HepG2 (cell line): Measurements from ENCODE around the gene SLC22A23. TPM values are rescaled to one million over a fixed set of nuclear protein-coding genes. Genes with fewer than 3 reads are reported as not detected.

Source experiments
- CCAR2 ChIP-seq: fragments of 200-400 bp; formaldehyde crosslinking; optimal IDR thresholded peaks from 2 replicates; pipeline ENCODE3; 2018; ENCODE audit warnings: low read depth, mild to moderate bottlenecking, low read length, moderate library complexity
- CERS6 ChIP-seq: sonication (generic); formaldehyde crosslinking; IDR thresholded peaks from 2 replicates; pipeline ENCODE4 v1.5.0; 2020; ENCODE audit warnings: missing genetic modification reagents
- DRAP1 ChIP-seq: IDR thresholded peaks from 2 replicates; pipeline ENCODE4 v1.6.1; 2016; ENCODE audit warnings: missing genetic modification reagents, missing compliant biosample characterization
- ERF ChIP-seq: IDR thresholded peaks from 2 replicates; pipeline ENCODE4 v1.6.1; 2018; ENCODE audit warnings: missing biosample characterization, missing genetic modification reagents
- HDAC2 ChIP-seq: sonication (generic); formaldehyde crosslinking; IDR thresholded peaks from 2 replicates; pipeline ENCODE4 v1.4.0; 2020; ENCODE audit warnings: missing genetic modification reagents
- HDAC6 ChIP-seq: fragments of 200-600 bp; sonication (generic); IDR thresholded peaks from 2 replicates; pipeline ENCODE4 v1.7.0; 2017; ENCODE audit warnings: mild to moderate bottlenecking, antibody characterized with exemption, low read length, low read depth
- HNRNPK ChIP-seq: fragments of 200-400 bp; formaldehyde crosslinking; IDR thresholded peaks from 2 replicates; pipeline ENCODE4 v1.6.1; 2018; ENCODE audit warnings: low read length, low read depth, moderate library complexity, mild to moderate bottlenecking; ENCODE audit not compliant: poor library complexity, severe bottlenecking
- MTA3 ChIP-seq: sonication (generic); formaldehyde crosslinking; IDR thresholded peaks from 2 replicates; pipeline ENCODE4 v1.4.0; 2020; ENCODE audit warnings: missing genetic modification reagents
- MZF1 ChIP-seq: sonication (generic); formaldehyde crosslinking; IDR thresholded peaks from 2 replicates; pipeline ENCODE4 v1.8.1; 2023; ENCODE audit warnings: mild to moderate bottlenecking, missing genetic modification reagents, borderline replicate concordance
- NFIC ChIP-seq: IDR thresholded peaks from 2 replicates; pipeline ENCODE4 v1.6.1; 2012; ENCODE audit warnings: mild to moderate bottlenecking, low read length, inconsistent platforms
- PAX8 ChIP-seq: sonication (generic); formaldehyde crosslinking; IDR thresholded peaks from 2 replicates; pipeline ENCODE4 v1.8.0; 2022; ENCODE audit warnings: mild to moderate bottlenecking, missing genetic modification reagents, borderline replicate concordance
- SNAI1 ChIP-seq: sonication (generic); formaldehyde crosslinking; IDR thresholded peaks from 2 replicates; pipeline ENCODE4 v1.5.0; 2020; ENCODE audit warnings: mild to moderate bottlenecking, missing genetic modification reagents, borderline replicate concordance
- SOX5 ChIP-seq: IDR thresholded peaks from 2 replicates; pipeline ENCODE4 v1.6.1; 2016; ENCODE audit warnings: borderline replicate concordance
- SP4 ChIP-seq: sonication (generic); formaldehyde crosslinking; IDR thresholded peaks from 2 replicates; pipeline ENCODE4 v1.8.1; 2023; ENCODE audit warnings: mild to moderate bottlenecking, missing genetic modification reagents
- SRSF1 ChIP-seq: fragments of 200-400 bp; formaldehyde crosslinking; optimal IDR thresholded peaks from 2 replicates; pipeline ENCODE3; 2017; ENCODE audit warnings: mild to moderate bottlenecking, low read depth, low read length, moderate library complexity
- TBX3 ChIP-seq: fragments of 450-650 bp; IDR thresholded peaks from 2 replicates; pipeline ENCODE4 v1.6.1; 2017; ENCODE audit warnings: antibody characterized with exemption, mild to moderate bottlenecking, inconsistent platforms, borderline replicate concordance
- ZGPAT ChIP-seq: IDR thresholded peaks from 2 replicates; pipeline ENCODE4 v1.6.1; 2016; ENCODE audit warnings: mild to moderate bottlenecking
- ZNF33B ChIP-seq: sonication (generic); formaldehyde crosslinking; IDR thresholded peaks from 2 replicates; pipeline ENCODE4 v1.5.1; 2020; ENCODE audit warnings: mild to moderate bottlenecking, missing genetic modification reagents
- ZNF619 ChIP-seq: sonication (generic); formaldehyde crosslinking; IDR thresholded peaks from 2 replicates; pipeline ENCODE4 v1.4.0; 2020; ENCODE audit warnings: mild to moderate bottlenecking, missing genetic modification reagents
- ZNF7 ChIP-seq: IDR thresholded peaks from 2 replicates; pipeline ENCODE4 v1.6.1; 2016; ENCODE audit warnings: missing biosample characterization, missing genetic modification reagents
- ZNF710 ChIP-seq: sonication (generic); formaldehyde crosslinking; IDR thresholded peaks from 2 replicates; pipeline ENCODE4 v1.5.0; 2020; ENCODE audit warnings: mild to moderate bottlenecking, missing genetic modification reagents, borderline replicate concordance
- ZNF724P ChIP-seq: sonication (generic); formaldehyde crosslinking; IDR thresholded peaks from 2 replicates; pipeline ENCODE4 v1.8.0; 2022; ENCODE audit warnings: missing genetic modification reagents, borderline replicate concordance
- polyA plus RNA-seq, 8 experiments: library from polyadenylated mRNA; depleted of rRNA in 3 of 8; stranded (reverse) in 7 of 8; unstranded in 1 of 8; fragments of >200 nt; fragmentation: Illumina TruSeq in 4 of 8; extraction: Trizol in 4 of 8; gene quantifications; 2 replicates each; pipeline versions ENCODE4 v1.2.1 to v1.2.3, GENCODE V29; 2011 to 2016; ENCODE audit warnings: low read depth in 4 of 8, missing spikeins in 1 of 8, mixed read lengths in 1 of 8; ENCODE audit not compliant: insufficient read depth in 1 of 8
- total RNA-seq, 5 experiments: library from RNA; depleted of rRNA; stranded (reverse); fragments of >200 nt; fragmentation: Illumina TruSeq; extraction: Trizol; gene quantifications; 2 replicates each; pipeline ENCODE4 v1.2.3, GENCODE V29; 2016; ENCODE audit warnings: low read depth in 1 of 5
- TF ChIP-seq, protein P1 (sequence below): sonication (generic); formaldehyde crosslinking; IDR thresholded peaks from 2 replicates; pipeline ENCODE4 v1.8.1; 2023; ENCODE audit warnings: missing genetic modification reagents, mild to moderate bottlenecking, borderline replicate concordance

SLC22A23 gene
- total and polyA plus RNA-seq, 2 of the 13 experiments (the other 11 are each of a cell fraction or from before 2014, with no cell fraction given) = 11.8 to 17.5 TPM

- no peak for TF ChIP-seq ZNF33B (CRISPR knock-in tag)
- TF ChIP-seq TBX3 = no peak
- peak; percentile 98 for TF ChIP-seq PAX8
- TF ChIP-seq HDAC2 (CRISPR knock-in tag) = peak; percentile 73
- TF ChIP-seq SP4 = peak; percentile 98
- TF ChIP-seq, protein P1, sequence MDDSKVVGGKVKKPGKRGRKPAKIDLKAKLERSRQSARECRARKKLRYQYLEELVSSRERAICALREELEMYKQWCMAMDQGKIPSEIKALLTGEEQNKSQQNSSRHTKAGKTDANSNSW (CRISPR knock-in tag) = peak; percentile 82; the same call in 1 of the 2 replicates
- TF ChIP-seq DRAP1 (CRISPR knock-in tag) = peak; percentile 59; the same call in 1 of the 2 replicates
- TF ChIP-seq ZGPAT = peak; percentile 92; the same call in 1 of the 2 replicates
- TF ChIP-seq ZNF7 (CRISPR knock-in tag) = no peak
- peak; percentile 93 for TF ChIP-seq HNRNPK
- peak; percentile 43; the same call in 1 of the 2 replicates for TF ChIP-seq MZF1 (CRISPR knock-in tag)
- no peak for TF ChIP-seq MTA3
- TF ChIP-seq ERF (CRISPR knock-in tag) = peak; percentile 92
- TF ChIP-seq NFIC = no peak
- TF ChIP-seq CERS6 (CRISPR knock-in tag) = peak; percentile 86
- no peak for TF ChIP-seq CCAR2
- peak; percentile 78 for TF ChIP-seq SRSF1
- TF ChIP-seq ZNF710 (CRISPR knock-in tag) = 0 out of 2 replicates have a peak, but pooled peaks have one; percentile 24
- TF ChIP-seq SNAI1 (CRISPR knock-in tag) = peak; percentile 72; the same call in 1 of the 2 replicates
- no peak for TF ChIP-seq HDAC6
- TF ChIP-seq SOX5 (CRISPR knock-in tag) = peak; percentile 51; the same call in 1 of the 2 replicates
- TF ChIP-seq ZNF619 (CRISPR knock-in tag) = no peak
- TF ChIP-seq ZNF724P (CRISPR knock-in tag) = peak; percentile 85; the same call in 1 of the 2 replicates
These were observed 197.9 kb downstream of the SLC22A23 start, which contains the start of gene PSMG4 (continued) for GRCh38 chr6:3258720-3259490.
